Left lung (tissue), 10 donors: ENCODE data around the gene BMPR1A. TPM values are rescaled to one million over a fixed set of nuclear protein-coding genes. Genes with fewer than 3 reads are reported as not detected.

Experiments used
- ATAC-seq: fragments of 200-7000 bp; cut with Tn5 transposase; one replicate; pipeline ENCODE4 v1.9.1; 2020; ENCODE audit warnings: moderate library complexity
- DNase-seq, 4 donors: peaks; one replicate each; pipeline ENCODE4 v3.0.0-alpha.2; 2013 to 2020
- H3K27ac ChIP-seq, 2 donors: fragments of 200-600 bp; sonication (generic) in 1 of 2; one replicate each; pipeline versions ENCODE4 v1.5.0 to v1.8.0; 2020 to 2021
- H3K27me3 ChIP-seq, 2 donors: fragments of 200-600 bp; sonication (generic) in 1 of 2; one replicate each; pipeline versions ENCODE4 v1.5.0 to v1.8.0; 2020 to 2021
- H3K36me3 ChIP-seq, 2 donors: fragments of 200-600 bp; sonication (generic) in 1 of 2; one replicate each; pipeline versions ENCODE4 v1.5.0 to v1.8.0; 2020 to 2021
- H3K4me1 ChIP-seq, 2 donors: fragments of 200-600 bp; one replicate each; pipeline ENCODE4 v1.8.0; 2021
- H3K4me3 ChIP-seq, 2 donors: fragments of 200-600 bp; sonication (generic) in 1 of 2; one replicate each; pipeline versions ENCODE4 v1.5.0 to v1.8.0; 2020 to 2021; ENCODE audit warnings: mild to moderate bottlenecking in 1 of 2
- H3K9me3 ChIP-seq, 2 donors: fragments of 200-600 bp; sonication (generic) in 1 of 2; one replicate each; pipeline versions ENCODE4 v1.5.0 to v1.8.0; 2020 to 2021
- CTCF ChIP-seq, 2 donors: fragments of 200-600 bp; sonication (generic) in 1 of 2; IDR thresholded peaks; one replicate each; pipeline versions ENCODE4 v1.5.0 to v1.8.0; 2021; ENCODE audit warnings: antibody characterized with exemption in 2 of 2
- intact Hi-C, 2 donors: fragments of 100-400 bp; cut with DNase I; formaldehyde crosslinking; loops; one replicate each; pipeline versions ENCODE4 v1.11.2 to v1.14.2; 2022
- polyA plus RNA-seq, 6 donors: library from polyadenylated mRNA; unstranded; fragments of 120-200 nt; gene quantifications; one replicate each; pipeline ENCODE4 v1.2.1, GENCODE V29; 2013; ENCODE audit not compliant: insufficient read length in 6 of 6
- total RNA-seq, 2 donors: library from RNA; stranded (reverse); fragmentation: NEBNext Ultra II Directional; extraction: Animal tissue kit (Norgen Biotek cat#: 25700); gene quantifications; one replicate each; pipeline ENCODE4 v1.2.1, GENCODE V29; 2021
- donor health status: DM: no; HTN: yes; CAD: no.
- donor health status: DM: no; HTN: no; CAD: no.

Gene BMPR1A
- total and polyA plus RNA-seq, 8 donors: 33.4 to 87.2 (median 72.9) TPM

- ATAC-seq (no peak), DNase-seq (peak in 1 of 4 donors; percentile 44)
- no peak for TF ChIP-seq CTCF (IDR thresholded peaks at IDR 0.05)
These were observed 2.6 kb upstream of the BMPR1A start for GRCh38 chr10:86753638-86754434.

GRCh38 chr10:86755454-86755739, 1.0 kb upstream of the BMPR1A start:
- no peak for TF ChIP-seq CTCF (IDR thresholded peaks at IDR 0.05)

More at GRCh38 chr10:86753638-86754434, 2.6 kb upstream of the BMPR1A start:
- H3K9me3 ChIP-seq: no peaks in the 10 kb centered on the region
- H3K27ac ChIP-seq: no peak overlapping the region
- peaks cover 7 to 87% of the 10 kb centered on the region in 2 donors for H3K27me3 ChIP-seq
- H3K36me3 ChIP-seq: no peaks in the 10 kb centered on the region
- H3K4me1 ChIP-seq: peaks cover 7 to 15% of the 10 kb centered on the region in 2 donors
- intact Hi-C loops: no loop called here
- no peak overlapping the region for H3K4me3 ChIP-seq

GRCh38 chr10:86755740-86756510, 494 bp upstream of the BMPR1A start:
- no peaks in the 10 kb centered on the region for H3K9me3 ChIP-seq
- H3K4me3 ChIP-seq: peak overlapping the region; percentile 64 to 65
- peaks cover 14 to 15% of the 10 kb centered on the region in 2 donors for H3K4me1 ChIP-seq
- H3K27me3 ChIP-seq: peaks cover 19 to 95% of the 10 kb centered on the region in 2 donors
- DNase-seq: peak; percentile 71 to 96 (median 92)
- intact Hi-C loops: no loop called here
- ATAC-seq: peak; percentile 88
- H3K36me3 ChIP-seq: no peaks in the 10 kb centered on the region
- TF ChIP-seq CTCF (IDR thresholded peaks at IDR 0.05): no peak
- peak overlapping the region; percentile 89 to 95 for H3K27ac ChIP-seq

More at GRCh38 chr10:86755454-86755739, 1.0 kb upstream of the BMPR1A start:
- Histone ChIP-seq H3K9me3 (no peaks in the 10 kb centered on the region), H3K27me3 (peaks cover 16 to 90% of the 10 kb centered on the region in 2 donors), H3K36me3 (no peaks in the 10 kb centered on the region), H3K4me3 (peak overlapping the region; percentile 64 to 65), H3K4me1 (peaks cover 14 to 15% of the 10 kb centered on the region in 2 donors), H3K27ac (peak overlapping the region; percentile 89 to 95)
- DNase-seq (no peak), ATAC-seq (no peak)
- intact Hi-C loops: no loop called here

- Histone ChIP-seq H3K27ac (peak overlapping the region; percentile 81 to 94), H3K36me3 (no peaks in the 10 kb centered on the region), H3K9me3 (no peaks in the 10 kb centered on the region), H3K4me1 (peaks cover 14 to 15% of the 10 kb centered on the region in 2 donors), H3K27me3 (peaks cover 19 to 97% of the 10 kb centered on the region in 2 donors), H3K4me3 (peak overlapping the region; percentile 64 to 69)
- ATAC-seq (no peak), DNase-seq (peak in 3 of 4 donors; percentile 40 to 73 (median 68))
- intact Hi-C loops: no loop called here
- peak in 1 of 2 donors; percentile 12 for TF ChIP-seq CTCF (IDR thresholded peaks at IDR 0.05)
These were observed 924 bp downstream of the BMPR1A start for GRCh38 chr10:86757113-86757972.
